ENCODE results near the gene PNO1. TPM values are rescaled to one million over a fixed set of nuclear protein-coding genes. Genes with fewer than 3 reads are reported as not detected.
A peak's percentile ranks its signal among the peaks of the same experiment; 100 is the strongest.

Gene PNO1
- total RNA-seq, 3 donors from 2014 or later: 5.1 to 12.3 (median 7.9) TPM

- peaks cover 9% of the 10 kb centered on the region for H3K4me1 ChIP-seq (ENCODE audit: low read depth)
- ATAC-seq: no peak
- no peak for DNase-seq
- H3K4me3 ChIP-seq: no peak overlapping the region
- TF ChIP-seq, protein P1, sequence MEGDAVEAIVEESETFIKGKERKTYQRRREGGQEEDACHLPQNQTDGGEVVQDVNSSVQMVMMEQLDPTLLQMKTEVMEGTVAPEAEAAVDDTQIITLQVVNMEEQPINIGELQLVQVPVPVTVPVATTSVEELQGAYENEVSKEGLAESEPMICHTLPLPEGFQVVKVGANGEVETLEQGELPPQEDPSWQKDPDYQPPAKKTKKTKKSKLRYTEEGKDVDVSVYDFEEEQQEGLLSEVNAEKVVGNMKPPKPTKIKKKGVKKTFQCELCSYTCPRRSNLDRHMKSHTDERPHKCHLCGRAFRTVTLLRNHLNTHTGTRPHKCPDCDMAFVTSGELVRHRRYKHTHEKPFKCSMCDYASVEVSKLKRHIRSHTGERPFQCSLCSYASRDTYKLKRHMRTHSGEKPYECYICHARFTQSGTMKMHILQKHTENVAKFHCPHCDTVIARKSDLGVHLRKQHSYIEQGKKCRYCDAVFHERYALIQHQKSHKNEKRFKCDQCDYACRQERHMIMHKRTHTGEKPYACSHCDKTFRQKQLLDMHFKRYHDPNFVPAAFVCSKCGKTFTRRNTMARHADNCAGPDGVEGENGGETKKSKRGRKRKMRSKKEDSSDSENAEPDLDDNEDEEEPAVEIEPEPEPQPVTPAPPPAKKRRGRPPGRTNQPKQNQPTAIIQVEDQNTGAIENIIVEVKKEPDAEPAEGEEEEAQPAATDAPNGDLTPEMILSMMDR (IDR thresholded peaks at IDR 0.05): no peak
- no peaks in the 10 kb centered on the region for H3K9me3 ChIP-seq
- intact Hi-C loops (cut with DNase I, micrococcal nuclease): no loop called here
- H3K36me3 ChIP-seq (ENCODE audit: low read depth): no peaks in the 10 kb centered on the region
Measured at GRCh38 chr2:68223419-68223818, 65.7 kb downstream of the PNO1 start.

DNA sequence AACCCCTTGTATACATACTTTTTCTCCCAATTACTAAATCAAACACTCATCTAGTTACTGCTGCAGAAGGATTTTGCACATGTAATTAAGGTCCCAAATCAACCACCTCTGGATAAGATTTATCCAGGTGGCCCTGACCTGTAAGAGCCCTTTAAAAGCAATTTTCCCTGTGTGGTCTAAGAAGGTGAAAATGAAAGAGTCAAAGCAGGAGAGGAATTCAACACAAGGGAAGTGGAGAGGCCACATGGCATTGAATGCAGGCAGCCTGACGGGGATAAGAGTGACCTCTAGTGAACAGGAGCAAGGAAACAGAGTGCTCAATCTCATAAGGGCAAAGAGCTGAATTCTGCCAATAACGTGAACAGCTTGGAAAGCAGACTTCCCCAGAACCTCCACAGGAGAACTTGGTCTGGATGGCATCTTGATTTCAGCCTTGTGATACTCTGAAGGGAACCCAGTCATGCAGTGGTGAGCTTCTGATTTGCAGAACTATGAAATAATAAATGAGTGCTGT is 67.5 kb downstream of the PNO1 start:
- H3K4me1 ChIP-seq (ENCODE audit: low read depth): peaks cover 9% of the 10 kb centered on the region
- intact Hi-C loops (cut with DNase I, micrococcal nuclease): no loop called here
- ATAC-seq: peak; percentile 90
- peak in 1 of 3 donors; percentile 33 for DNase-seq
- H3K9me3 ChIP-seq: no peaks in the 10 kb centered on the region
- H3K4me3 ChIP-seq: no peak overlapping the region
- no peaks in the 10 kb centered on the region for H3K36me3 ChIP-seq (ENCODE audit: low read depth)
- TF ChIP-seq, protein P1 (IDR thresholded peaks at IDR 0.05): peak; percentile 5

Other genes starting within 250 kb of the PNO1 start
- 10 to 100 TPM; 13.2 to 18.8 (median 14.1) TPM for gene C1D, start 94.9 kb upstream of the PNO1 start, total RNA-seq
- 10 to 100 TPM; 45.9 to 54.0 (median 53.4) TPM for gene PPP3R1, start 94.6 kb downstream of the PNO1 start, total RNA-seq
- gene CNRIP1, start 162.1 kb downstream of the PNO1 start, total RNA-seq: 10 to 100 TPM in 1 of 3 donors, 1 to 10 TPM in 2; 4.1 to 20.0 (median 6.2) TPM
- 10 to 100 TPM in 2 of 3 donors, 1 to 10 TPM in 1; 4.8 to 16.0 (median 13.8) TPM for gene PLEK, start 207.4 kb downstream of the PNO1 start, total RNA-seq

Data from mucosa of descending colon (tissue), 3 donors.